Stimulated activated CD8-positive, alpha-beta memory T cell treated with anti-CD3 and anti-CD28 coated beads, Interleukin-7, amount 100 ng/mL, for 1 hour (primary cell): ENCODE measurements around the gene PCSK9.
"Not testable (repeated sequence)": the region's sequence is repeated elsewhere in the genome, so short reads cannot be mapped to it uniquely, and the experiment has no call there.

ENCODE experiments used
- DNase-seq, 2 donors: peaks; one replicate each; pipeline ENCODE4 v3.0.0-alpha.2; 2020; ENCODE audit warnings: low read depth in 2 of 2

PCSK9 gene

DNA sequence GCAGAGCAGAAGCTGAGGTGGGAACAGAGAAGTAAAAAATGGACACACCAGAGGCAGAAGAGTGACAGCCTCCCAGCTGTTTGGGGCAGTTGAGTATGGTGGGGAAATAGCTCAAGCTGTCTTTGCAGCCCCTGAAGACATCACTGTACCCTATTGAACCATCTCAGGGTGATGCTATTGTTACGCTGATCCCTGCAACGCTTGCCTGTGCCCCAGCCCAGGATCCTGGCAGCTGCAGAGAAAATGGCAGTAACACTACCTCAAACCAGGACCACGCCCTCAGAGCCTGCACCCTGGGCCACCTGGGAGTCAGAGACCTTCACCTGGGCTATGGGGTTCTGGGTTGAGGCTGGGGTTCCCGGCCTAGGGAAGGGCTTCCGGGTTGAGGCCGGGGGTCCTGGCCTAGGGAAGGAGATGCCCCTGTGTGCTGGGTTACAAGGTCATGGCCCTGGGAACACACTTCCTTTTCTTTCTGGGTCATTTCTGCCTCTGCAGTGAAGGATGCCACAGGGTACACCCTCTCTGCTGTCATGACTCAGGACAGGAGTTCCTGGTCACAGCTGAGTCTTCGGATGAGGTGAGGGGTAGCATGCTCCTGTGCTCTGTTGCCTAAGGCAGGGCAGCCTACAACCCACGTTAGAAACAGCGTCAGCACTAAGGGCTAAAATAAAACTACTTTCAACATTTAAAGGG is 29.0 kb upstream of the PCSK9 start:
- no peak for DNase-seq

DNA sequence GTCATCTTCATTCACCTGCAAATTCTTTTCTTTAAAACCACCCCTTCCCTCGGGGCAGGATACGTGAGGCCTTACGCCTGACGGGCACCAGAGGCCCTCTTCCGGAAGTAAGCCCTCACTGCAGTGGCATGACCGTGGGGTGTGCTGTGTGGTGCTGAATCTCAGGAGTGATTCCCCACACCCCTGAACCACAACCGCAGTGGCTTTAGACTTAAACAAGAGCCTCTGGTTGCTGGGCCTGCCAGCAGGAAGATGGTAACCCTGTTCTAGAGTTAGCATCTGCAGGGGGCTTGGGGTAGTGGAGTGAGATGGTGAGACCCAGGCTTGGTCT is 28.5 kb upstream of the PCSK9 start:
- DNase-seq, result no peak

DNA sequence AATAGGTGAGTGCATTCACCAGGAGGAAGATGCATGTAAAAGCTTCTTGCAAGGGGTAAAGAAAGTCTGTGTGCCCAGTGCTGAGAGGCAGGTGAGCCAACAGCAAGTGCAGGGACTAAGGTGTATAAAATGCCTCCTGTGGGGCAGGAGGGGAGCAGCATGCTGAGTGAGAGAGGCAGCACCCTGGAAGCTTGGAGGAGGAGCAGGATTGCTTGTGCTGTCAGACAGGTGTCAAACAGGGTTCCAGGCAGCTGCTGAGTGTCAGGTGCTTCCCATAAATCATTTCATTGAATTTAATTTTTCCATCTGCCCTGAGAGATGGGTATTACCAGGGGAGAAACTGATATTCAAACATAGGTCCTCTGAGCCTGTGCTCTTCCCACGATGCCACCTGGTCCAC is 26.7 kb upstream of the PCSK9 start:
- no peak for DNase-seq

DNA sequence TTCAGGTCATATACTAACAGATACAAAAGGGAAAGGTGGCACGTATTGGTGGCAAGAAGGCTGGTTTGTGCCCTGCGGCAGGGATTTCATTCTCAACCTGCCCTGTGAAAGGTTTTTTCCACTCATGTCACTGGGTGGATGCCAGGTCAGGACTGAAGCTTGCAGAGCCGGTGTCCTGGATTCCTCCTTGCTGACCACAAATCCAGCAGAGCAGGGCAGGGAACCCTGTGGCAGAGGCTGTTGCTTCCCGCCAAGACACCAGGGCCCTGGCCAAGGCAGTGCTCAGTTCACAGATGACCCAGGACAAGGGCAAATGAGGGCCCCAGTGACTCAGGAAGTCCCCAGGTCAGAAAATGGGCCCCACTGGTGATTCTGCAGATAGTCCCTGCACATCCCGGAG is 24.2 kb upstream of the PCSK9 start:
- no peak for DNase-seq

DNA sequence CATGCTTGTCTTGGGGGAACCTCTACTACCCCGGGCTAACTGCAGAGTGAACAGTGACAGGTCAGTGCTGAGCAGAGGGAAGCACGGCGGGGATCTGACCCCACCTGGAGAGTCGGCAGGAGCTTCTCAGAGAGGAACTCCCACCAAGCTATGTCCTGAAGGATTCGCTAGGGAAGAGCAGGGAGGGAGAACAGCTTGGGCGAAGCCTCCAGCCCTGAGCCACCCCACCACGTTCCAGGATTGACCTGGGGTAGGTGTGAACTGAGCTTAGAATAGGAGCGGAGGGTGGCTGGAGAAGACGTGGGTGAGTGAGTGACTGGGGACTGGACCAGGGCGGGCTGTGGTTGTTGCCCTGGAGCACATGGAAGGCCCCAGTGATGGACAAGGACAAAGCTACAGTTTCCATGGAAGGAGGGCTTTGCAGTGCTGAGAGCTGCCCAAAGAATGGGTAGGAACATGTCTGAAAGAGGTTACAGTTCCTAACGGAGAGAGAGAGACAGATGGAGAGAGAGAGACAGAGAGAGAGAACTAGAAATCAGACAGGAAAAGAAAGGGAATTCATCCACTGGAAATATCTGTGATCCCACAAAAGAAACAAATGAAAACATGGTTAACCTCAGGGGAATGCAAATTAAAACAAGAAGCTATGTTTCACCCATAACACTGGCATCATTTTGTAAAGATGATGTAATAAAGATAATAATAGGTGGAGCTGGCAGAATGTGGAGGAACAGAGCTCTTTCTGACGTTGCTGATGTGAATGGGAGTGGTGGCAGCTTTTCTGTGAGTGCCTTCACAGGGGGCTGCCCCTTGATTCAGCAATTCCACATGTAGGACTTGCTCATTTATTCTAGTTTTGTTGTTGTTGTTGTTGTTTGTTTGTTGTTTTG is 23.4 kb upstream of the PCSK9 start:
- no peak for DNase-seq

DNA sequence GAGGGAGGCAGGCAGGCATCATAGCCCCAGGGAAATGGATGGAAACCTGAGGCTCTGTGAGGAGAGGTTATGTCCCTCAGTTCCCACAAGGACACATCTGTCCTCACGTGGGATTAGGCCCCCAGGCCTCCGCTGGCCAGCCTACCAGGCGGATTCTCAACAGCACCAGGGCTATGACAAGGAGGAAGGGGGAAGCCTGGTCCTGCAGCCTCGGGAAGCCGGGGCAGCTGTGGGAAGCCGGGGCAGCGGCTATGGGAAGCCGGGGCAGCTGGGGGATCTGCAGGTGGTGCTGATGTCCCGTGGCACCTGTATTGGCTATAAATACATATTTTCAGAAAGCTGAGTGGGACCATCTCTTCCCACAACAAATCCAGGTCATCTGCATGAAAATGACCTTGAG is 21.0 kb upstream of the PCSK9 start:
- no peak for DNase-seq

DNA sequence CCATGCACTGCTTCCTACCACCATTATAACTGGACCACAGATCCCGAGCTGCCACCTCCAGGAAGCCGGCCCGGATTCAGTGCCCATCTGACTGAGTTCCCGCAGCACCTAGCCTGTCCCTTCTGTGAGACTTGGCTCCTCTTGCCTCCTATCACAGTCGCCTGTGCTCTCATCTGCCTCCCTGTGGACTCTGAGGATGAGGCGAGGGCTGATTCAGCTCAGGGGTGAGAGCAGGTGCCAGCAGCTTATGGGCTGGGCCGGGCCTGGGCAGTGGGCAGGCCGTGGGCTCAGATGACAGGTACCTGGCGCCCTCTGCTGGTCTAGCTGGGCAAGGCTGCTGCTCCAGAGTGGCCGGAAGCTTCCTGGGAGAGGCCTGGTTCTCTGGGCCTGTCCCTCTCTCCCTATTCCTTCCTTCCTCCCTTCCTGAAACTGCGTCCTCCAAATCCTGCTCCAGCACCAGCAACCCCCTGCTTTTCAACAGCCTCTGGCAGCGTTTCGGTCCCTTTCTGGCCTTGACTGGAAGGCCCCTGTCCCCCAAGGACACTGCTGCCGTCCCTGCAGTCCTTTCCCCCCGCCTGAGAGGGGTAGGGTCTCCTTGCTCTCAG is 17.3 kb upstream of the PCSK9 start:
- peak; percentile 24 to 28 for DNase-seq

DNA sequence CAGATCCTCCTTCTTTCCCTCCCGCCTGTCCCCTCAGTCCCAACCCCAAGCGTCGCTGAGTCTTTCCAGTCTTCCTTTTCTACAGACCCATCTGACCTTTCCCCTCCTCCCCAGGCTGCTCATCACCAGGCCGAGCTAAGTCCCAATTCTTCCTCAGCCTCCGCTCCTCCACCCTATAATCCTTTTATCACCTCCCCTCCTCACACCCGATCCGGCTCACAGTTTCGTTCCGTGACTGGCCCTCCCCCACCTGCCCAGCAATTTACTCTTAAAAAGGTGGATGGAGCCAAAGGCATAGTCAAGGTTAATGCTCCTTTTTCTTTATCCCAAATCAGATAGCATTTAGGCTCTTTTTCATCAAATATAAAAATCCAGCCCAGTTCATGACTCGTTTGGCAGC is 15.2 kb upstream of the PCSK9 start:
- DNase-seq, result not testable (repeated sequence)

DNA sequence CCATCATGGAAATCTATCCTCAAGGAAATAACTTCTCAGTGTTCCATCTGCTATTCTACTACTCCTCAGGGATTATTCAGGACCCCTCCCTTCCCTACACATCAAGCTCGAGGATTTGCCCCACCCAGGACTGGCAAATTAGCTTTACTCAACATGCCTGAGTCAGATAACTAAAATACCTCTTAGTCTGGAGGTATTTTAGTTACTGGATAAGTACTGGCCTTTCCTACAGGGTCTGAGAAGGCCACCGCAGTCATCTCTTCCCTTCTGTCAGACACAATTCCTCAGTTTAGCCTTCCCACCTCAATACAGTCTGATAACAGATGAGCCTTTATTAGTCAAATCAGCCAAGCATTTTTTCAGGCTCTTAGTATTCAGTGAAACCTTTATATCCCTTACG is 12.7 kb upstream of the PCSK9 start:
- not testable (repeated sequence) for DNase-seq

DNA sequence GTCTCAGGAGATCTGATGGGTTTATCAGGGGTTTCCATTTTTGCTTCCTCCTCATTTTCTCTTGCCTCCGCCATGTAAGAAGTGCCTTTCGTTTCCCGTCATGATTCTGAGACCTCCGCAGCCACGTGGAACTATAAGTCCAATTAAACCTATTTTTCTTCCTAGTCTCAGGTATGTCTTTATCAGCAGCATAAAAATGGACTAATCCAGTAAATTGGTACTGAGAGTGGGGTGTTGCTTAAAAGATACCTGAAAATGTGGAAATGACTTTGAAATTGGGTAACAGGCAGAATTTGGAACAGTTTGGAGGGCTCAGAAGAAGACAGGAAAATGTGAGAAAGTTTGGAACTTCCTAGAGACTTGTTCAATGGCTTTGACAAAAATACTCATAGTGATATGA is 8.2 kb upstream of the PCSK9 start:
- DNase-seq, result not testable (repeated sequence)

DNA sequence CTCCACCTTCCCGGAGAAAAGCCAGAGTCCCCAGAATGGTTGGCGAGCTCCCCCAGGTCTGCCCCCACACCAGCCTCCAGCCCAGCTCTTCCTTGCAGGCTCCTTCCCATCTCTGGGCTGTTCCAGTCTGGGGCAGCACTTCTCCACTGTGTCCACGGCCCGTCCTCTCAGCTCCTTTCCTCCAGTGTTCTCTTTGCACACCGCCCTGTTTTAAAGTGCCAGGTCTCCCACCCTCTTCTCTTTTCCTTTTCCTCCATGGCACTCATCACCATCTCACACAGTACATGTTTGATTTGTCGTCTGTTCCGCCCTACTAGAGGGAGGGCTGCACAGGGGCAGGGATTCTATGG is 6.1 kb upstream of the PCSK9 start:
- no peak for DNase-seq

DNA sequence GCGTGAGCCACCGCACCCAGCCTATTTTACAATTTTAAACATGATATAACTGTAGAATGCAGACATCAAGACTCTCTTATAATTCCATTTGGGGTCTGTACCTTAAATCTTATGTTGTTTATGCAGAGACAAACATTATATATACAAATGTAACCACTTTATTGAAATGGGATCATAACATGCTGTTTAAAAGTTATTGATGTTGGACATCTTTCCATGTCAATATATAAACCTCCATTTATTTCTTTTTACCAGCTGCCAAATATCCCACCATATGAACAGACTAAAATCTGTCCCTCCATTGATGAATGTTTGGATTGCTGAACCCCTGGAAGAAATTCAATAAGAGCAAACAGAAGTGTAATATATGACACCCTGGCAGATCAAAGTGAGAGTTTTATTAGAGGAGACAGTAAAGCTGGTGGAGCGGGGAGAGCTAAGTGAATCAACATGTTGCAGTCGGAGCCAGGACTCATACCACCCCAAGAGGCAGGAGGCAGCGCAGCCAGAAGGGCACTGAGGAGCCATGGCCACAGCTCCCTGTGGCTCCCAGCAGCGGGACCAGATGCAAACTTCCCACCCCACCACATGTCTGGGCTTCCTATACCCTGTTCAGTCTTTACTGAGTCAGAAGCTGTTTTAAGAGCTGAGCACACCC is 4.7 kb upstream of the PCSK9 start:
- no peak for DNase-seq

DNA sequence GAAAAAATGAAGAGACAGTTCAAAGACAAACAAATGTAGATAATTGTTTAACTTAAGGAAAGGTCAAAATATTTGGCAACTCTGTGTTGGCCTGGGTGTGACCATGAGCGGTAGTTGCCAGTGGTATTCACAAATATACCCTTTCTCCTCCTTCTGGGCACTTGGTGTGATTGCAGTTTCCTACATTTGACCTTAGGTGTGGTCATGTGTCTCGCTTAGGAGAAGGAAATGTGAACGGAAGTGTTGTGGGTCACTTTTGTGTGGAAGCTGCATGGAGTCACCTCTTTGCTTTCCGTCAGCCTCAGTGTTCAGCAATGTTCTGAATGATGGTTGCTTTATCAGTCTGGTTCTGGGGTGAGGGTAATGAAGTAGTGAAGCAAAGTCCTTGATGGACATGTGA is 3.4 kb upstream of the PCSK9 start:
- no peak for DNase-seq

DNA sequence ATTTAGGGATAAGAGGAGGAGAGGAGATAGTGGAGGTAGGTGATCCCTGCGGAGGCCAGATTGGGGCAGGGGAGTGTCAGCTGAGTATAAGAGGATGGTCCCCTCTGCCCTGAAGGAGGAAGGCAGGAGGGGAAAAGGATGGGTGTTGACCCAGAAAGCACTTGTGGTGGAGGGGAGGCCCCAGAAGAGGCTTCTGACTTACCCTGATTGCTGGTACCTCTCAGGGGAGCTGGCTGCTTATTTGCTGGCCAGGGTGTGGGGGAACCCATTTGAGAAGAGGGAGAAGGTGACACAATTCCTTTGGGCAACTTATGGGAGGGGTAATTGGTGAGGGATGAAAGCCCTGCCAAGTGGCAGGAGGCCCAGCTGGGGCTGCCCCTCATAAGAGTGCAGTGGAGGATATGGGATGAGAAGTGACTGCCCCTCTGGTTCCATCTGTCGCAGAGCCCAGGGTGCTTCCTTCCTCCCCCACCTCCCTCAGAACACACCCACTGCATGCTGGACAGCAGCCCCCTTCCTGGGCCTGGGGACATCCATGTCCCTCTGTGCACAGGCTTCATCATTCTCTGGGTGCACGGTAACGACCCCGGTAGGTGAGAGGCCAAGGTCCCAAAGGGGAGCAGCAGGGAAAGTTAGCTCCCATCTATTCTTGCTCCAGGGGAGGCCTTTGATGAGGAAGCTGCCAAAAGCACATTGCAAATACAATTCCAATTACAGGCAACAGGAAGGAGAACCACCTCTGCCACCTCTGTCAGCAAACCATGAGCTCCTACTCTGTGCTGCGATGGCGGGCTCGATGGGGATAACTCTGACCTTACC is 1.4 kb upstream of the PCSK9 start:
- DNase-seq, result no peak

DNA sequence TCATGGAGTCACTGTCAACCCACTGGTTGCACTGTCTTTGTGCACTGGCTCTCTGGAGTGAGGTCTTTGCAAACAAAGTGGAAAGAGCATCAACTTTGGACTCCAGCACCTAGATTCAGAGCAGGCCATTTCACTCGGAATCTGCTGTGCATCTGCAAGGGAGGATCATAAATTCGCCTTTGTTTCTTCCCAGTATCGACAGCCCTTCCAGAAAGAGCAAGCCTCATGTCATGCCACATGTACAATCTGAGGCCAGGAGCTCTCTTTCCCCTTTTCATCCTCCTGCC is 853 bp upstream of the PCSK9 start:
- DNase-seq, result no peak

DNA sequence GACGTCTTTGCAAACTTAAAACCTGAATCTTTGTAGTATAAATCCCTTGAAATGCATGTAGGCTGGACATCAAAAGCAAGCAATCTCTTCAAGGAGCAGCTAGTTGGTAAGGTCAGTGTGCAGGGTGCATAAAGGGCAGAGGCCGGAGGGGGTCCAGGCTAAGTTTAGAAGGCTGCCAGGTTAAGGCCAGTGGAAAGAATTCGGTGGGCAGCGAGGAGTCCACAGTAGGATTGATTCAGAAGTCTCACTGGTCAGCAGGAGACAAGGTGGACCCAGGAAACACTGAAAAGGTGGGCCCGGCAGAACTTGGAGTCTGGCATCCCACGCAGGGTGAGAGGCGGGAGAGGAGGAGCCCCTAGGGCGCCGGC is 390 bp upstream of the PCSK9 start:
- DNase-seq, result no peak

DNA sequence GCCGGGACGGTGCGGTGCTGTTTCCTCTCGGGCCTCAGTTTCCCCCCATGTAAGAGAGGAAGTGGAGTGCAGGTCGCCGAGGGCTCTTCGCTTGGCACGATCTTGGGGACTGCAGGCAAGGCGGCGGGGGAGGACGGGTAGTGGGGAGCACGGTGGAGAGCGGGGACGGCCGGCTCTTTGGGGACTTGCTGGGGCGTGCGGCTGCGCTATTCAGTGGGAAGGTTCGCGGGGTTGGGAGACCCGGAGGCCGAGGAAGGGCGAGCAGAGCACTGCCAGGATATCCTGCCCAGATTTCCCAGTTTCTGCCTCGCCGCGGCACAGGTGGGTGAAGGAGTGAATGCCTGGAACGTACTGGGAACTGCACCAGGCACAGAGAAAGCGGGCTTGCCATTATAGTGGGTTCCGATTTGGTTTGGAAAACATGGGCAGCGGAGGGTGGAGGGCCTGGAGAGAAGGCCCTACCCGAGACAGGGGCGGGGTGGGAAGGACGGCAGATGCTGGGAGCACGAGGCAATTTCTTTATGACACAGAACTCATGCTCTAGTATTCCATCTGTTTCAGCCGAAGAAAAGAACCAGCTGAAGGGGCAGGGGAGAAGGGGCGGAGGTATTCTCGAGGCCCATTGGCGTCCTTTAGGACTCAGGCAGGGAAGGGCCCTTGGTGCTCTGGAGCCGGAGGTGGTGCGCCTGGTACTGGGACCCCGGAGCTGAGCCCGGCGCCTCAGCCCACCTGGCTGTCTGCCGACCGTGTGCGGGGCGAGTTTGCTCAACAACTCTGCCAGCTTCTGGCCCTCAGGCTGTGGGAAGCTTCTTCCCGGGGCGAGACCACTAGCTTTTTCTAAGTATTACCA is 960 bp downstream of the PCSK9 start:
- DNase-seq, result no peak

DNA sequence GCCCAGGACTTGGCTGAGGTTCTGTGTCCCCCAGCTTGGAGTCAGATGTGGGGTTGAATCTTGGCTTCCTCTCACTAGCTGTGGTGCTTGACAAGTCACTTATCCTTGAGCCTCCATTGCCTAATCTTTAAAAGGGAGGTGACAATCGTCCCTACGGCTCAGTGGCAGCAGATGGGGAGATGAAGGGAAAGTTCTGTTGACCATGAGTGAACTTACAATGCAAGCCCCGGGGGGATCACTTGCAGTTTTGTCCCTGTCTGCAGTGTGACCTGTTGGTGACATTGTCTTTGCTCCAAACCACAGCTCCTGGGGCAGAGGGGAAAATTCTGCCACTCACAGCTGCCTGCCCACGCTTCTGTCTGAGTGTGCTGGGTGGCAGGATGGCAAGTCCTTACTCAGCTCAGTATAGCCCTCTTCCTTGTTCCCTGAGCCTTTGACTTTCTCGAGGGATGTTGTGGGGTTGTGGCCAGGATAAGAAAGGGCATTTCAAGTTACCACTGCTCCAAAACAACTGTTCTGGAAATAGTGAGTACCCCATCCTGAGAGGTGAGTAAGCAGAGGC is 1.7 kb downstream of the PCSK9 start:
- no peak for DNase-seq

DNA sequence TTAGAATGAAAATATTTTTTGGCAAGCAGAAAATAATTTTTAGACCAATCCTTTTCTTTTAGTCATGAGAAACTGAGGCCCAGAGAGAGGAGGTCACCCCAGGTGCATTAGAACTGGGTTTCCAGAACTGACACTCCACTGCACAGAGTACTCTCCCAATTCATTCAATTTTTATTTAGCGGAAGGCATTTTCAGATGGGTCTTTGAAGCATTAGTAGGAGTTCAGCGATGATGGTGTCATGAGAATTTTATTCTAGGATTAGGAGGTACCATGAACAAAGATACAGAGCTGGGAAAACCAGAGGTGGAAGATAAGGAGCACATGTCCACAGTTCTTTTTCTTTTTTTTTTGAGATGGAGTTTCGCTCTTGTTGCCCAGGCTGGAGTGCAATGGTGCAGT is 2.3 kb downstream of the PCSK9 start:
- DNase-seq, result no peak

DNA sequence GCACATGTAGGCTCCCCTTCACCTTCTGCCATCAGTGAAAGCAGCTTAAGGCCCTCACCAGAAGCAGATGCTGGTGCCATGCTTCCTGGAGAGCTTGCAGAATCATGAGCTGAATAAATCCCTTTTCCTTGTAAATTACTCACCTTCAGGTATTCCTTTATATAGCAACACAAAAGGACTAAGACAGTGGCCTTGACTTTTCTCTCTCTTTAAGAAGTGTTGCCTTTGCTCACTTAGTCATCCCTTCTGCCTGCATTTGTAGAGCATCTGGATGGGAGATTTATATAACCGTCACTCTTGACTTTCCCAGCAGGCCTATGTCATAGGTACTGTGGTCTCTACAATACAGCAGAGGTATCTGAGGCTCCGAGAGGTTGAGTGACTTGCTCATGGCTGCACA is 3.7 kb downstream of the PCSK9 start:
- no peak for DNase-seq

DNA sequence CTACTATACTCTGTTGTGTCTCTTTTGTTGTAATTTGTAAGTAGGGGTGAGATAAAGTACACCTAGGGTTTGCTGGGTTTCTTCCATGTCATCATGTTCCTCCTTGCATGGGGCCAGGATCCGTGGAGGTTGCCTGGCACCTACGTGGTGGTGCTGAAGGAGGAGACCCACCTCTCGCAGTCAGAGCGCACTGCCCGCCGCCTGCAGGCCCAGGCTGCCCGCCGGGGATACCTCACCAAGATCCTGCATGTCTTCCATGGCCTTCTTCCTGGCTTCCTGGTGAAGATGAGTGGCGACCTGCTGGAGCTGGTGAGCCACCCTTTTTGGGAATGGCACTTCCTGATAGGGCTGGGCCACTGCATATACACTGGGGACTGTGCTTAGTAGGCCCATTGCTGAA is 4.4 kb downstream of the PCSK9 start:
- no peak for DNase-seq
